ENCODE data around the gene PRKAG3. TPM values are rescaled to one million over a fixed set of nuclear protein-coding genes. Genes with fewer than 3 reads are reported as not detected.

PRKAG3 gene
- total and polyA plus RNA-seq, 9 of the 15 experiments (the other 6 are each of a cell fraction or from before 2014, with no cell fraction given), result not detected

- Histone ChIP-seq H3K4me3 (no peak overlapping the region), H2AFZ (ENCODE audit: low read depth, low read length) (no peak overlapping the region), H3K4me2 (ENCODE audit: insufficient read depth, low read length) (no peak overlapping the region), H3K27ac (ENCODE audit: extremely low read depth, low read depth, low read length) (no peak overlapping the region), H3K9me3 (replicated peaks; ENCODE audit: control insufficient read depth, insufficient read depth, low read depth, low read length) (0 out of 2 replicates have a peak, but pooled peaks cover 2% of the 10 kb centered on the region), H3K9me1 (ENCODE audit: control insufficient read depth, insufficient read depth, low read length) (no peaks in the 10 kb centered on the region), H3K9ac (ENCODE audit: insufficient read depth in 1 of 2, low read depth in 2 of 2, low read length in 2 of 2) (no peak overlapping the region), H4K20me1 (replicated peaks; ENCODE audit: control insufficient read depth, insufficient read depth, low read length) (no peaks in the 10 kb centered on the region), H3K27me3 (ENCODE audit: control insufficient read depth in 2 of 2, insufficient read depth in 2 of 2, low read length in 2 of 2) (peaks cover 0 to 3% of the 10 kb centered on the region in 2 experiments; a peak in 2 of 5 replicates), H3K36me3 (ENCODE audit: control insufficient read depth, insufficient read depth, low read length) (no peaks in the 10 kb centered on the region), H3K4me1 (replicated peaks in 1 of 2; ENCODE audit: control insufficient read depth in 2 of 2, insufficient read depth in 2 of 2, low read length in 2 of 2) (no peaks in the 10 kb centered on the region; a peak in 2 of 5 replicates), H3K79me2 (ENCODE audit: control insufficient read depth, insufficient read depth, low read length) (no peaks in the 10 kb centered on the region)
- no peak for FAIRE-seq
- 0% methylated on average over 1 of the region's 1 CpG for whole genome bisulfite sequencing (ENCODE audit: insufficient coverage, low coverage, missing lambda C conversion rate)
- CTCF ChIA-PET (ENCODE audit: low intra/inter-chr PET ratio), result no interaction called here
- intact Hi-C loops (cut with micrococcal nuclease) (no loop called here), in situ Hi-C loops (cut with MboI) (no loop called here)
- POLR2A ChIA-PET, result no interaction called here
- ATAC-seq, result no peak
- DNase-seq (ENCODE audit: extremely low read depth in 1 of 4, low spot score in 3 of 4), result no peak
- BruUV-seq (replicated peaks), result no TSS peak
- TF ChIP-seq ZNF134 (CRISPR knock-in tag; conservative IDR thresholded peaks at IDR 0.05) (no peak), ZNF12 (CRISPR knock-in tag; IDR thresholded peaks at IDR 0.05) (no peak), MTA1 (IDR thresholded peaks at IDR 0.05; ENCODE audit: borderline replicate concordance) (no peak), HMG20B (CRISPR knock-in tag; IDR thresholded peaks at IDR 0.05) (no peak), PBX2 (CRISPR knock-in tag; IDR thresholded peaks at IDR 0.05; ENCODE audit: low read depth) (no peak), PBX2 (tag; conservative IDR thresholded peaks at IDR 0.05; ENCODE audit: low read depth) (no peak), ZNF780A (CRISPR knock-in tag; IDR thresholded peaks at IDR 0.05) (no peak), SMARCA5 (IDR thresholded peaks at IDR 0.05) (no peak), KAT8 (IDR thresholded peaks at IDR 0.05; ENCODE audit: low read depth) (no peak), RAD21 (CRISPR knock-in tag; conservative IDR thresholded peaks at IDR 0.05 in 1 of 2, IDR thresholded peaks at IDR 0.05 in 1 of 2) (no peak), YY1 (IDR thresholded peaks at IDR 0.05; ENCODE audit: borderline replicate concordance in 1 of 3, control insufficient read depth in 1 of 3, extremely low read depth in 1 of 3, insufficient read depth in 3 of 3, insufficient read length in 1 of 3, insufficient replicate concordance in 2 of 3, low read depth in 1 of 3, low read length in 2 of 3) (no peak), ZNF277 (CRISPR knock-in tag; IDR thresholded peaks at IDR 0.05; ENCODE audit: borderline replicate concordance) (no peak), NCOA1 (IDR thresholded peaks at IDR 0.05; ENCODE audit: low read depth) (no peak), ZEB2 (IDR thresholded peaks at IDR 0.05) (no peak), TAF7 (tag; IDR thresholded peaks at IDR 0.05) (no peak), SMARCA4 (IDR thresholded peaks at IDR 0.05) (no peak), BRF2 (IDR thresholded peaks at IDR 0.05; ENCODE audit: borderline replicate concordance, insufficient read depth, insufficient read length) (no peak), VEZF1 (CRISPR knock-in tag; IDR thresholded peaks at IDR 0.05) (no peak)
These were observed 26.8 kb downstream of the PRKAG3 start for GRCh38 chr2:218804817-218805216.

All from K562 (cell line).